PC-9 (cell line): ENCODE results near the gene ERCC5.

ENCODE experiments used
- CTCF ChIP-seq: fragments of 200-600 bp; sonication (generic); conservative IDR thresholded peaks from 2 replicates; pipeline ENCODE4 v1.6.1; 2017; ENCODE audit warnings: mixed run types, antibody characterized with exemption, mild to moderate bottlenecking, moderate library complexity
- EZH2 ChIP-seq: fragments of 200-600 bp; sonication (generic); IDR thresholded peaks from 2 replicates; pipeline ENCODE4 v1.8.0; 2017; ENCODE audit warnings: antibody characterized with exemption, low read depth

GRCh38 chr13:102907886-102908515, 62.2 kb downstream of the ERCC5 start:
- TF ChIP-seq CTCF (no peak), EZH2 (no peak)
